HG03521 (cell line): ENCODE results near the gene KRT10.
"Not testable (repeated sequence)": the region's sequence is repeated elsewhere in the genome, so short reads cannot be mapped to it uniquely, and the experiment has no call there.

Experiments used
- ATAC-seq: cut with Tn5 transposase; IDR thresholded peaks from one replicate; pipeline ENCODE4 v1.9.1; 2021; ENCODE audit warnings: mild to moderate bottlenecking, moderate library complexity; ENCODE audit not compliant: unreplicated experiment

KRT10 gene

GRCh38 chr17:40822132-40822812 lies at the start of gene KRT10:
Gene KRT10, minus strand, starts transcription at chr17:40822614. Its CDS starts 29 bp downstream, at chr17:40822585.
- ATAC-seq: no peak

- no peak for ATAC-seq
These were observed 48.9 kb upstream of the KRT10 start for GRCh38 chr17:40871316-40871715.

GRCh38 chr17:40870136-40870535 lies 47.7 kb upstream of the KRT10 start:
- no peak for ATAC-seq

- no peak for ATAC-seq
These were observed 44.4 kb upstream of the KRT10 start, which contains the start of gene KRT12 for GRCh38 chr17:40866838-40867237. Gene KRT12, minus strand, starts transcription at chr17:40867223. Its CDS starts 37 bp downstream, at chr17:40867186.

GRCh38 chr17:40864661-40865390 lies 42.4 kb upstream of the KRT10 start:
- no peak for ATAC-seq

- no peak for ATAC-seq
These were observed 40.7 kb upstream of the KRT10 start for GRCh38 chr17:40862985-40863733.

GRCh38 chr17:40859536-40859935 lies 37.1 kb upstream of the KRT10 start:
- no peak for ATAC-seq

- not testable (repeated sequence) for ATAC-seq
These were observed 36.3 kb upstream of the KRT10 start for GRCh38 chr17:40858667-40859066.

GRCh38 chr17:40857535-40857934 lies 35.1 kb upstream of the KRT10 start:
- ATAC-seq: no peak

- no peak for ATAC-seq
These were observed 31.9 kb upstream of the KRT10 start for GRCh38 chr17:40854175-40854814.

- no peak for ATAC-seq
These were observed 29.9 kb upstream of the KRT10 start for GRCh38 chr17:40852364-40852763.

- no peak for ATAC-seq
These were observed 28.0 kb upstream of the KRT10 start for GRCh38 chr17:40850293-40850972.

- ATAC-seq: no peak
These were observed 27.3 kb upstream of the KRT10 start for GRCh38 chr17:40849723-40850122.

GRCh38 chr17:40848583-40849235 lies 26.3 kb upstream of the KRT10 start:
- ATAC-seq: no peak

- ATAC-seq: no peak
These were observed 24.2 kb upstream of the KRT10 start for GRCh38 chr17:40846515-40847144.

- ATAC-seq: no peak
These were observed 22.3 kb upstream of the KRT10 start for GRCh38 chr17:40844671-40845107.

- ATAC-seq: no peak
These were observed 20.8 kb upstream of the KRT10 start for GRCh38 chr17:40843242-40843641.

- ATAC-seq: no peak
These were observed 18.8 kb upstream of the KRT10 start for GRCh38 chr17:40841246-40841645.

GRCh38 chr17:40839194-40839593 lies 16.8 kb upstream of the KRT10 start:
- ATAC-seq: no peak
